Measurements from ENCODE around the gene CCSER1. TPM values are rescaled to one million over a fixed set of nuclear protein-coding genes. Genes with fewer than 3 reads are reported as not detected.

The CCSER1 gene
- polyA plus RNA-seq, 3 donors = 0.09 to 0.75 (median 0.13) TPM

DNA sequence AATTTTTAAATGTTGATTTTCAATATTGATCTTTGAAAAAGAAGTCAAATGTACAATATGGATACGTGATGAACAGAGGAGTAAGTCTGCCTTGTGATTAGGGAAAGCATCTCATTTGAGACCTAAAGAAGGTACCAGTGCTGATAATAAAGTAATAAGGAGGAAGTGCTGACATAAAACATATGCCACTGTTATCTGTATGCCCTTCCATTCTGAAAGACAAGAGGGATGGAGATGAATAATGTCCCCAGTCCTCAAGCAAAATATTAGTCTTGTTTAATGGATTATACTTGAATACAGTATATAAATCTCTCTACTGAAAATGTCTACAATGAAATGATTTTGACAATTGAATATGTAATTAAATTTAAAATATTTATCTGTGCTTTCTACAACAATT is 58.2 kb downstream of the CCSER1 start:
- Histone ChIP-seq H3K4me1 (ENCODE audit: control insufficient read depth in 1 of 2, insufficient read depth in 2 of 2, low read length in 2 of 2) (no peaks in the 10 kb centered on the region), H3K27me3 (ENCODE audit: control insufficient read depth in 2 of 2, insufficient read depth in 2 of 2, low read length in 2 of 2) (no peaks in the 10 kb centered on the region), H3K36me3 (replicated peaks in 1 of 2; ENCODE audit: control insufficient read depth in 1 of 2, insufficient read depth in 2 of 2, low read length in 2 of 2) (no peaks in the 10 kb centered on the region), H3K27ac (ENCODE audit: low read depth in 1 of 2, low read length in 2 of 2) (no peak overlapping the region), H3K79me2 (ENCODE audit: insufficient read depth, low read length) (no peaks in the 10 kb centered on the region), H3K4me2 (replicated peaks; ENCODE audit: extremely low read depth, low read length, poor library complexity, severe bottlenecking) (no peak overlapping the region), H3K4me3 (replicated peaks in 1 of 3; ENCODE audit: low read depth in 2 of 3, low read length in 3 of 3) (no peak overlapping the region), H3K9ac (ENCODE audit: insufficient read depth, low read length, poor library complexity, severe bottlenecking) (no peak overlapping the region), H3K9me3 (replicated peaks in 1 of 2; ENCODE audit: control insufficient read depth in 1 of 2, insufficient read depth in 1 of 2, low read length in 2 of 2) (no peaks in the 10 kb centered on the region), H2AFZ (ENCODE audit: insufficient read depth, low read depth, low read length, poor library complexity, severe bottlenecking) (no peak overlapping the region), H4K20me1 (ENCODE audit: insufficient read depth, low read length) (no peaks in the 10 kb centered on the region)
- no peaks in the 10 kb centered on the region for H3K9me3 Mint-ChIP-seq
- no peak overlapping the region for H3K27ac Mint-ChIP-seq
- no peak for DNase-seq
- H3K4me1 Mint-ChIP-seq = no peaks in the 10 kb centered on the region
- TF ChIP-seq, protein P1, sequence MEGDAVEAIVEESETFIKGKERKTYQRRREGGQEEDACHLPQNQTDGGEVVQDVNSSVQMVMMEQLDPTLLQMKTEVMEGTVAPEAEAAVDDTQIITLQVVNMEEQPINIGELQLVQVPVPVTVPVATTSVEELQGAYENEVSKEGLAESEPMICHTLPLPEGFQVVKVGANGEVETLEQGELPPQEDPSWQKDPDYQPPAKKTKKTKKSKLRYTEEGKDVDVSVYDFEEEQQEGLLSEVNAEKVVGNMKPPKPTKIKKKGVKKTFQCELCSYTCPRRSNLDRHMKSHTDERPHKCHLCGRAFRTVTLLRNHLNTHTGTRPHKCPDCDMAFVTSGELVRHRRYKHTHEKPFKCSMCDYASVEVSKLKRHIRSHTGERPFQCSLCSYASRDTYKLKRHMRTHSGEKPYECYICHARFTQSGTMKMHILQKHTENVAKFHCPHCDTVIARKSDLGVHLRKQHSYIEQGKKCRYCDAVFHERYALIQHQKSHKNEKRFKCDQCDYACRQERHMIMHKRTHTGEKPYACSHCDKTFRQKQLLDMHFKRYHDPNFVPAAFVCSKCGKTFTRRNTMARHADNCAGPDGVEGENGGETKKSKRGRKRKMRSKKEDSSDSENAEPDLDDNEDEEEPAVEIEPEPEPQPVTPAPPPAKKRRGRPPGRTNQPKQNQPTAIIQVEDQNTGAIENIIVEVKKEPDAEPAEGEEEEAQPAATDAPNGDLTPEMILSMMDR (IDR thresholded peaks at IDR 0.05) = no peak
- peaks cover 0 to 1% (median 0%) of the 10 kb centered on the region in 3 donors for H3K27me3 Mint-ChIP-seq (ENCODE audit: low read depth in 3 of 3)
- H3K4me3 Mint-ChIP-seq = no peak overlapping the region
- H3K36me3 Mint-ChIP-seq = no peaks in the 10 kb centered on the region
- intact Hi-C loops (cut with micrococcal nuclease) = no loop called here
- WGBS (ENCODE audit: insufficient coverage) = 100% methylated on average over 1 of the region's 1 CpG

DNA sequence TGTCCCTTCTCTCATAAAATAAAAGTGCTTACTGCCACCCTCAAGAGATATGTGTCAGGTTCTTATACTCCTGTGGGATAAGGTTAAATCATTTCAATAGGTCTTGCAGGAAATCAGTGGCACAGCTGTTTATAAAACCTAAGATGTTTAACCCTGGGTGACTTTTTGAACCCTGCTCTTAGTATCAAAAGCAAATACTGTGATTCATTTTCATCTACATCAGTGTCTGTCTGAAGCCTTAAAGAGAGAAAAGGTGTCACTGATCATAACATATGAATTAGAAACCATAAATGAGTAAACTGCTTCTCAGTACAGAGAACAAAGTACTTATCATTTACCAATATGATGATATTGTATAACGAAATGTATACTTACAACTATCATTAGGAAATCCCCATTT is 59.0 kb downstream of the CCSER1 start:
- Histone ChIP-seq H3K27me3 (ENCODE audit: control insufficient read depth in 2 of 2, insufficient read depth in 2 of 2, low read length in 2 of 2) (no peaks in the 10 kb centered on the region), H3K9ac (ENCODE audit: insufficient read depth, low read length, poor library complexity, severe bottlenecking) (no peak overlapping the region), H3K9me3 (replicated peaks in 1 of 2; ENCODE audit: control insufficient read depth in 1 of 2, insufficient read depth in 1 of 2, low read length in 2 of 2) (no peaks in the 10 kb centered on the region), H3K4me3 (replicated peaks in 1 of 3; ENCODE audit: low read depth in 2 of 3, low read length in 3 of 3) (no peak overlapping the region), H2AFZ (ENCODE audit: insufficient read depth, low read depth, low read length, poor library complexity, severe bottlenecking) (no peak overlapping the region), H3K36me3 (replicated peaks in 1 of 2; ENCODE audit: control insufficient read depth in 1 of 2, insufficient read depth in 2 of 2, low read length in 2 of 2) (no peaks in the 10 kb centered on the region), H3K4me2 (replicated peaks; ENCODE audit: extremely low read depth, low read length, poor library complexity, severe bottlenecking) (no peak overlapping the region), H3K27ac (ENCODE audit: low read depth in 1 of 2, low read length in 2 of 2) (no peak overlapping the region), H3K4me1 (ENCODE audit: control insufficient read depth in 1 of 2, insufficient read depth in 2 of 2, low read length in 2 of 2) (no peaks in the 10 kb centered on the region), H3K79me2 (ENCODE audit: insufficient read depth, low read length) (no peaks in the 10 kb centered on the region), H4K20me1 (ENCODE audit: insufficient read depth, low read length) (no peaks in the 10 kb centered on the region)
- intact Hi-C loops (cut with micrococcal nuclease) = no loop called here
- Mint-ChIP-seq H3K27ac (no peak overlapping the region), H3K27me3 (ENCODE audit: low read depth in 3 of 3) (peaks cover 0 to 1% (median 0%) of the 10 kb centered on the region in 3 donors), H3K9me3 (no peaks in the 10 kb centered on the region), H3K36me3 (no peaks in the 10 kb centered on the region), H3K4me1 (no peaks in the 10 kb centered on the region), H3K4me3 (no peak overlapping the region)
- TF ChIP-seq, protein P1 (IDR thresholded peaks at IDR 0.05) = no peak
- no CpG with 5 or more reads among the region's 1 CpG for WGBS (ENCODE audit: insufficient coverage)
- no peak for DNase-seq

All from CD14-positive monocyte (primary cell).